Activated CD8-positive, alpha-beta memory T cell treated with anti-CD3 and anti-CD28 coated beads for 4 hours (primary cell): Measurements from ENCODE around the gene A2M.
"Not testable (repeated sequence)": the region's sequence is repeated elsewhere in the genome, so short reads cannot be mapped to it uniquely, and the experiment has no call there.

Source experiments
- DNase-seq, 2 donors: peaks; one replicate each; pipeline ENCODE4 v3.0.0-alpha.2; 2020; ENCODE audit warnings: low read depth in 2 of 2

A2M gene

GRCh38 chr12:9115731-9116559, at the start of gene A2M:
Gene A2M, minus strand, starts transcription at chr12:9115919. Its CDS starts 70 bp downstream, at chr12:9115849.
- DNase-seq: no peak

DNA sequence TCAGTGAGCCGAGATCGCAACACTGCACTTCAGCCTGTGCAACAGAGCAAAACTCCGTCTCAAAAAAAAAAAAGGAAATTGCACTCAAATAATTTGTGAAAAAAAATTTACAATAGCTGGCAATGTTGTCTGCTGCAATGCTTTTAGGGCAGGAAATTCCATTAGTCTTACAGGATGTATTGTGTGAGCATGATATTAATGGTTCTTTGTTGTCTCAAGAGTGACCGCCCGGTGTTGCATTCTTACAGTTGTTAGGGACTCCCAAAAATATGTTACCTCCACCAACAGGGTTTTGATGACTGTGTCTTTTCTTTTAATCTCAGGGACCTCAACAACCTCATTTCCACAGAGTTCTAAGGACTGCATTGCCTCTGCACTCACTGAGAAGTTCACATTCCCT, 47.7 kb upstream of the A2M start:
- no peak for DNase-seq

GRCh38 chr12:9156119-9156518, 40.4 kb upstream of the A2M start:
- DNase-seq: no peak

DNA sequence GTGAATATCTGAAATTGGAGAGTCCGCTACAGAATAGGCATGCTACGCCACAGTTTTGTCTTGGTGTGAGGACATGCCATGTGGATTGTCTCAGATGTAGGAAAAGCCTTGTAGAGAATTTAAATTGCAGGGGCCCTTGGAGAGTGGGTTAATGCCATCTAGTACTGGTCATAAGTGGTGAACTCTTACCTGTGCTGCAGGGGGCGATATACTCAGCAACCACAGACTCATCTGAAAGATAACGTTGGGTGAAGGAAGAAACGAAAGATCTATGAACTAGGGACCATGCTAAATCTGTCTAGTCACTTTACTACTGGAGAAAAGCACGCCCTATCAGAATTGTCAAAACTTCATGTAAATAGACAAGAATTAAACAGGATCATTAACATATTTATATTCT, 33.7 kb upstream of the A2M start:
- DNase-seq: no peak

GRCh38 chr12:9148926-9149325, 33.2 kb upstream of the A2M start:
- no peak for DNase-seq

GRCh38 chr12:9147461-9147860, 31.7 kb upstream of the A2M start:
- DNase-seq: no peak

GRCh38 chr12:9144730-9145106, 29.0 kb upstream of the A2M start:
- DNase-seq: no peak

DNA sequence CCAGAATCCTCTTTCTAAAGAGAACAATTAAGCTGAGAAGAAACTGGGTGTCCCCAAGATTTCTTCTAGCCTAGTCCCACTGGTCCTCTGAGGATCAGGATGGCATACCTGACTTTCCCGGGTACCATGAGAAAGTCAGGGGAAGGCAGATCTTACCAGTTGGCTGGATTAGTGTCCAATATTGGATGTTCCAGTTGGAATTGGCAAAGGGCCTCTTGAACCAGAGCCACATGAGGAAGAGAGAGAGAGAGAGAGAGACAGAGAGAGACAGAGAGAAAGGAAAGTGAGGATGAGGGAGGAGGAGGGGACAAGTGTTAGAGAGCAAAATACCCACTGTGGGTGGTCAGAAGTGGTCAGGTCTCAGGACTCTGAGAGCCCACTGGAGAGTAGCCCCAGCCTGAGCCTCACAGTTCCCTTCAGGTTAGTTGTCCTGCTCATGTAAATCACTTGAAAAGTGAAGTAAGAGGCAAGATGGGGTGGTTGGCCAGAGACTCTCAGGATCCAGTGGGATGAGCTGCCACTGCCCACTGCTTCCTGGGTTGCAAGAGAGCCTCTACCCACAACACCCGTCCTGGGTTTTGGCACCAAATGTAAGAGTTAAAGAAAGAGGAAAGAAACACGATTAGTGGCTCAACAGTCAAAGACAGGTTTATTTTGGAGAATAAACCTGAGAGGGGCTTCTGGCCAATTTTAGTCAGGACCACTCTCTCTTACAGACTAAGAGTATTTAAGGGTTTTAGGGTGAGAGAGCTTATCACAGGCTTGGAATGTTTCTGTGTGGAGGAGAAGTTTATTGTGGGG, 28.4 kb upstream of the A2M start:
- DNase-seq: no peak

GRCh38 chr12:9143137-9143536, 27.4 kb upstream of the A2M start:
- no peak for DNase-seq

DNA sequence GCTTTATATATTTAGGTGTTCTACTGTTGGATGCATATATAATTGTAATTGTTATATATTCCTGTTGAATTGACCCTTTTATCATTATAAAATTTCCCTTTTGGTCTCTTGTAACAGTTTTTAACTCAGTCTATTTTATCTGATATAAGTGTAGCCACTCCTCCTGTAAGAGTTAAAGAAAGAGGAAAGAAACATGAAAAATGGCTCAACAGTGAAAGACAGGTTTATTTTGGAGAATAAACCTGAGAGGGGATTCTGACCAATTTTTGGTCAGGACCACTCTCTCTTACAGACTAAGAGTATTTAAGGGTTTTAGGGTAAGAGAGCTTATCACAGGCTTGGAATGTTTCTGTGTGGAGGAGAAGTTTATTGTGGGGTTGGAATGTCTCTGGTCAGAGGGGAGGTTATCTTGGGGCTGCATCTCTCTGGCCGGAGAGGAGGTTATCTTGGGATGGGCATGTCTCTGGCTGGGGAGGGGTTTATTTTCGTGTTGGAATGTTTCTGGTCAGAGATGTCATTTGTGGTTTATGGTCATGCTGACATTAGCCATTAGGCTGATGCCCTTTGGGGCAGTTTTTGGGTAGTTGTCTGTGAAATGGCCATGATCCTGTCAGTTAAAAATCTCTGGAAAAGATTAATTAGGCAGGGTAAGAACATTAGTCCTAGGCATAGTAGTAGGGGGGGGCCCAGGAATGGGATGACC, 24.0 kb upstream of the A2M start:
- not testable (repeated sequence) for DNase-seq

DNA sequence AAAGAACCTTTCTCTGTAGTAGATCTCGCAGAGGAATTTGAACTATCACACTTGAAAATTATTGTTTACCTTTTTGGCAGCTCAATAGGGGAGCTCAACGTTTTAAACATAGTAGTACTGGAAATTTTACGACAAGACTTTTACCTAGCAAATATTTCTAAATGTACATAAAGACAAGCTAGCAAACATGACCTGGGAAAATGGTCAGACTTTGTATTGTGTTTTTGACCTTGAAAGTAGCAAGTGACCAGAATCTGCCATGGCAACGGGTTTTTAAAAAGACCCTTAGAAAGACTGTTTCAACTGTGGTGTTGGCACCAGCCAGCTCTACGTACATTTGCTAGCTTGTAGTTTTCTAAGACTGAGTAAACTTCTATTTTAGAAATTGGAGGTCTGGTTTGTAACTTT, 20.2 kb upstream of the A2M start:
- no peak for DNase-seq

- DNase-seq: no peak
These were observed 19.4 kb upstream of the A2M start for GRCh38 chr12:9134981-9135628.

DNA sequence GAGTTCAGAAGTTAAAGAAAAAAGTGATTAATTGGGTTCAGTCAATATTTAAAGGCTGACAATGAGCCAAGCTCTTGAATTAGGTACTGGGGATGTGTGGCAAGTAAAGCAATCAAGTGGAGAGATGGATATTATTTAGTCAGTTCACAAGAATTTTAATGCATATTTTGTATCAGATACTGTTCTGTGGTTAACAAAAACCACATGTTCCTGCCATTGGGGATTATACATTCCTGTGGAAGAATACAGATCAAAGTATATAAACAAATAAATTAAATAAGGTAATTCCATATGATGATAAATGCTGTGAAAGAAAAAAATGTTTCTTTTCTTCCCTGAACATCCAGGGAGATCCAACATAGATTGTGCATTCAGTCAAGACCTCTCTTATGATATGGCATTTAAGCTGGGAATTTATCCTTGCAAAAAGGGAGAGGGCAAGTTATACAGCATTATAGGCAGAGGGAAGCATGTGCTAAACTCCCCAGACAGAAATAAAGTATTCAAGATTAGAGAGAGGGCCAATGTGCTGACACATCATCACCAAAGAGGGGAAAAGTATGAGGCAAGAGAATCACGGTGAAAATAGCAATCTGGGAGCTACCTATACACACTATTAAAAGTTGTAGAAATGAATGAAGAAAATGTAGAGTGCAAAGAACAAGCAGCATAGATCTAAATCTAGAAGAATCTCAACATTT, 17.6 kb upstream of the A2M start:
- DNase-seq: no peak

GRCh38 chr12:9132008-9132535, 16.4 kb upstream of the A2M start:
- DNase-seq: no peak

- DNase-seq: no peak
These were observed 14.5 kb upstream of the A2M start for GRCh38 chr12:9130244-9130643.

DNA sequence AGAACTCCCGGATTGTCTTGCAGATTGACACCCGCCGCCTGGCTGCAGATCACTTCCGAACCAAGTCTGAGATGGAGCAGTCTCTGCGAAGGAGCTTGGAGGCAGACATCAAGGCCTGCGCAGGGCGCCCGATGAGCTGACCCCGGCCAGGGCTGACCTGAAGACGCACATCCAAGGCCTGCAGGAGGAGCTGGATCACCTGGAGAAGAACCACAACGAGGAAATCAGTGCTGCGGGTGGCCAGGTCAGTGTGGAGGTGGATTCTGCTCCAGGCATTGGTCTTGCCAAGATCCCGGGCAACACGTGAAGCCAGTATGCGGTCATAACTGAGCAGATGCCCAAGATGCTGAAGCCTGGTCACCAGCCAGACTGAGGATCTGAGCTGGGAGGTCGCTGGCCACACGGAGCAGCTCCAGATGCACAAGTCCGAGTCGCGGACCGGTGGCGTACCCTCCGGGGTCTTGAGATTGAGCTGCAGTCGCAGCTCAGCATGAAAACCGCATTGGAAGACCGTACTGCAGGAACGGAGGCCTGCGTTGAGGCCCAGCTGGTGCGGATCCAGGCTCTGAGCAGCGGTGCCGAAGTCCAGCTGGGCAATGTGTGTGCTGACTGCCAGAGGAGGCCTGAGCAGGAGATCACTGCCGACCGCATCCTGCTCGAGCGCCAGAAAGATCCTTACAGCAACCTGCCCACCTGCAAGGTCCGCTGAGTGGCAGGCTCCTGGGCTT, 12.4 kb upstream of the A2M start:
- no peak for DNase-seq

- no peak for DNase-seq
These were observed 11.8 kb upstream of the A2M start for GRCh38 chr12:9127484-9127883.

GRCh38 chr12:9124383-9125031, 8.8 kb upstream of the A2M start:
- no peak for DNase-seq

GRCh38 chr12:9123781-9124382, 8.2 kb upstream of the A2M start:
- no peak for DNase-seq
